Vagina (tissue), 2 donors: ENCODE measurements around the gene CRYBG1.

Experiments used
- CTCF ChIP-seq, 3 experiments: fragments of 450-650 bp in 2 of 3; fragments of 200-600 bp in 1 of 3; sonication (generic) in 1 of 3; IDR thresholded peaks; one replicate each; pipeline ENCODE4 v1.5.1; 2017 to 2019; ENCODE audit warnings: antibody characterized with exemption in 3 of 3, mild to moderate bottlenecking in 2 of 3, moderate library complexity in 2 of 3
- POLR2A ChIP-seq, 2 donors: fragments of 450-650 bp; IDR thresholded peaks; one replicate each; pipeline ENCODE4 v1.6.1; 2017; ENCODE audit warnings: antibody characterized with exemption in 2 of 2, mild to moderate bottlenecking in 2 of 2, moderate library complexity in 2 of 2
- POLR2AphosphoS5 ChIP-seq, 2 donors: sonication (generic); formaldehyde crosslinking; IDR thresholded peaks; one replicate each; pipeline ENCODE4 v1.9.0; 2017; ENCODE audit warnings: antibody characterized with exemption in 2 of 2, mild to moderate bottlenecking in 2 of 2, low read depth in 1 of 2; ENCODE audit not compliant: insufficient read depth in 1 of 2

- TF ChIP-seq POLR2A (IDR thresholded peaks at IDR 0.05) (no peak), CTCF (IDR thresholded peaks at IDR 0.05) (no peak), POLR2AphosphoS5 (IDR thresholded peaks at IDR 0.05; ENCODE audit: insufficient read depth in 1 of 2, low read depth in 1 of 2) (no peak)
Measured at GRCh38 chr6:106422534-106422933, 62.0 kb downstream of the CRYBG1 start.
